Activated CD4-positive, CD25-positive, alpha-beta regulatory T cell (primary cell): ENCODE data around the gene NDUFS8.

Source experiments
- DNase-seq, 4 experiments: peaks; one replicate each; lab custom pipeline; 2025; lab: John Stamatoyannopoulos, UW

The NDUFS8 gene

GRCh38 chr11:68049509-68050370, 19.3 kb downstream of the NDUFS8 start:
- no peak for DNase-seq

GRCh38 chr11:68050371-68050841, 19.9 kb downstream of the NDUFS8 start:
- no peak for DNase-seq

GRCh38 chr11:68051191-68052136, 21.0 kb downstream of the NDUFS8 start:
- no peak for DNase-seq

- DNase-seq, result no peak
Observed at GRCh38 chr11:68052137-68052873, 21.8 kb downstream of the NDUFS8 start.

GRCh38 chr11:68053117-68053516, 22.6 kb downstream of the NDUFS8 start:
- no peak for DNase-seq

- no peak for DNase-seq
Observed at GRCh38 chr11:68053981-68054812, 23.7 kb downstream of the NDUFS8 start.

- no peak for DNase-seq
Observed at GRCh38 chr11:68056317-68057285, 26.1 kb downstream of the NDUFS8 start.

GRCh38 chr11:68057807-68058206, 27.3 kb downstream of the NDUFS8 start:
- no peak for DNase-seq

- DNase-seq, result no peak
Observed at GRCh38 chr11:68061508-68061907, 31.0 kb downstream of the NDUFS8 start.

- no peak for DNase-seq
Observed at GRCh38 chr11:68064926-68065325, 34.4 kb downstream of the NDUFS8 start.

GRCh38 chr11:68065841-68066240, 35.4 kb downstream of the NDUFS8 start:
- no peak for DNase-seq

- DNase-seq, result no peak
Observed at GRCh38 chr11:68066742-68067141, 36.3 kb downstream of the NDUFS8 start.

- no peak for DNase-seq
Observed at GRCh38 chr11:68067991-68068390, 37.5 kb downstream of the NDUFS8 start.

GRCh38 chr11:68071281-68072048, 41.0 kb downstream of the NDUFS8 start:
- no peak for DNase-seq

GRCh38 chr11:68074584-68075352, 44.3 kb downstream of the NDUFS8 start:
- no peak for DNase-seq

- no peak for DNase-seq
Observed at GRCh38 chr11:68076371-68077042, 46.0 kb downstream of the NDUFS8 start.
